Osteoblast (primary cell): ENCODE results near the gene NDUFS3. TPM values are rescaled to one million over a fixed set of nuclear protein-coding genes. Genes with fewer than 3 reads are reported as not detected.
"Not testable (repeated sequence)": the region's sequence is repeated elsewhere in the genome, so short reads cannot be mapped to it uniquely, and the experiment has no call there.

ENCODE experiments used
- DNase-seq: peaks from one replicate; pipeline ENCODE4 v3.0.0; 2011; ENCODE audit warnings: low spot score, mixed read lengths; ENCODE audit not compliant: insufficient read length; ENCODE audit errors: missing footprints
- H2AFZ ChIP-seq: 2 replicates; pipeline ENCODE4 v1.6.0; 2011; ENCODE audit warnings: mild to moderate bottlenecking, low read length
- H3K27ac ChIP-seq: 2 replicates; pipeline ENCODE4 v1.5.1; 2011; ENCODE audit warnings: mild to moderate bottlenecking, low read depth, low read length, moderate library complexity
- H3K27me3 ChIP-seq: 2 replicates; pipeline ENCODE4 v1.6.0; 2012; ENCODE audit warnings: mild to moderate bottlenecking, control low read depth, inconsistent platforms, low read length, moderate library complexity; ENCODE audit not compliant: insufficient read depth
- H3K36me3 ChIP-seq: 2 replicates; pipeline ENCODE4 v1.5.1; 2011; ENCODE audit warnings: mild to moderate bottlenecking, low read length, control low read depth, moderate library complexity; ENCODE audit not compliant: insufficient read depth
- H3K4me1 ChIP-seq: 2 replicates; pipeline ENCODE4 v1.5.1; 2011; ENCODE audit warnings: mild to moderate bottlenecking, low read length, control low read depth, moderate library complexity; ENCODE audit not compliant: insufficient read depth
- H3K4me2 ChIP-seq: 2 replicates; pipeline ENCODE4 v1.6.0; 2011; ENCODE audit warnings: mild to moderate bottlenecking, low read length; ENCODE audit not compliant: insufficient read depth
- H3K4me3 ChIP-seq: fragments of 200-600 bp; sonication (generic); 3 replicates; pipeline ENCODE4 v1.5.1; 2012; ENCODE audit warnings: mild to moderate bottlenecking, low read length, inconsistent platforms; ENCODE audit not compliant: insufficient read depth
- H3K79me2 ChIP-seq: 2 replicates; pipeline ENCODE4 v1.6.0; 2012; ENCODE audit warnings: mild to moderate bottlenecking, low read length, control low read depth, inconsistent platforms; ENCODE audit not compliant: insufficient read depth
- H3K9me3 ChIP-seq: 2 replicates; pipeline ENCODE4 v1.5.1; 2011; ENCODE audit warnings: low read depth, low read length, control low read depth
- H4K20me1 ChIP-seq: 2 replicates; pipeline ENCODE4 v1.6.0; 2012; ENCODE audit warnings: mild to moderate bottlenecking, low read length, control low read depth; ENCODE audit not compliant: insufficient read depth
- total RNA-seq: library from RNA; depleted of rRNA; stranded (reverse); fragments of >200 nt; gene quantifications from 2 replicates; pipeline ENCODE4 v1.2.3, GENCODE V29; 2012
- TF ChIP-seq, protein P1 (sequence below): IDR thresholded peaks from 2 replicates; pipeline ENCODE4 v1.5.1; 2011; ENCODE audit warnings: mild to moderate bottlenecking, low read depth, low read length, moderate library complexity; ENCODE audit errors: extremely low read depth

Gene NDUFS3
- total RNA-seq, 1 donor: 55.0 TPM

- H4K20me1 ChIP-seq: peaks cover 29% of the 10 kb centered on the region
- H3K9me3 ChIP-seq: no peaks in the 10 kb centered on the region
- peaks cover 52% of the 10 kb centered on the region for H3K79me2 ChIP-seq
- H3K4me2 ChIP-seq: peak within 1 kb of the TSS; percentile 90
- H3K4me3 ChIP-seq: peak within 1 kb of the TSS; percentile 97
- H3K4me1 ChIP-seq: peaks cover 15% of the 10 kb centered on the region
- peak within 1 kb of the TSS; percentile 88 for H3K27ac ChIP-seq
- H2AFZ ChIP-seq: peak within 1 kb of the TSS; percentile 98
- H3K36me3 ChIP-seq: peaks cover 3% of the 10 kb centered on the region
- H3K27me3 ChIP-seq: no peaks in the 10 kb centered on the region
- peak; percentile 97 for DNase-seq
- TF ChIP-seq, protein P1, sequence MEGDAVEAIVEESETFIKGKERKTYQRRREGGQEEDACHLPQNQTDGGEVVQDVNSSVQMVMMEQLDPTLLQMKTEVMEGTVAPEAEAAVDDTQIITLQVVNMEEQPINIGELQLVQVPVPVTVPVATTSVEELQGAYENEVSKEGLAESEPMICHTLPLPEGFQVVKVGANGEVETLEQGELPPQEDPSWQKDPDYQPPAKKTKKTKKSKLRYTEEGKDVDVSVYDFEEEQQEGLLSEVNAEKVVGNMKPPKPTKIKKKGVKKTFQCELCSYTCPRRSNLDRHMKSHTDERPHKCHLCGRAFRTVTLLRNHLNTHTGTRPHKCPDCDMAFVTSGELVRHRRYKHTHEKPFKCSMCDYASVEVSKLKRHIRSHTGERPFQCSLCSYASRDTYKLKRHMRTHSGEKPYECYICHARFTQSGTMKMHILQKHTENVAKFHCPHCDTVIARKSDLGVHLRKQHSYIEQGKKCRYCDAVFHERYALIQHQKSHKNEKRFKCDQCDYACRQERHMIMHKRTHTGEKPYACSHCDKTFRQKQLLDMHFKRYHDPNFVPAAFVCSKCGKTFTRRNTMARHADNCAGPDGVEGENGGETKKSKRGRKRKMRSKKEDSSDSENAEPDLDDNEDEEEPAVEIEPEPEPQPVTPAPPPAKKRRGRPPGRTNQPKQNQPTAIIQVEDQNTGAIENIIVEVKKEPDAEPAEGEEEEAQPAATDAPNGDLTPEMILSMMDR: peak; percentile 72
These were observed 26.1 kb upstream of the NDUFS3 start, which contains the start of gene CELF1 for GRCh38 chr11:47552566-47553405. Gene CELF1 (minus strand): TSS chr11:47553132. CDS start chr11:47499523, 53,609 bp downstream.

DNA sequence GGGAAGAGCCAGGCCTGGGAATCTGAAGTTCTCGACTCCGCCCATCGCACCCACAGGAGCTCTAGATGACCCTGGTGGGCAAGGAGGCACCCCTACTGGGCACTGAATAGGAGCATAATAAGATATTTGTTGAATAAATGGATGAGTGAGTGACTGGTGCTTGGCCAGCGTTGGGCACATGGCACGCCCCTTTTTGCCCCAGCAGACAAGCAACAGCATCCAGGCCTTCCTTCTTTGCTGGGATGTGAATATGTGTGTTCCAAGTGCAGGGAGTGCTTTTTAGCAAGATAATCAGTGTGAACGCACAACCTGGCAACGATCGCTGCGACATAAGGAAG, 25.5 kb upstream of the NDUFS3 start:
- H3K36me3 ChIP-seq: peaks cover 3% of the 10 kb centered on the region
- H4K20me1 ChIP-seq: peaks cover 25% of the 10 kb centered on the region
- TF ChIP-seq, protein P1: no peak
- peak overlapping the region; percentile 47 for H3K27ac ChIP-seq
- H3K27me3 ChIP-seq: no peaks in the 10 kb centered on the region
- H3K9me3 ChIP-seq: no peaks in the 10 kb centered on the region
- peak; percentile 91 for DNase-seq
- peak overlapping the region; percentile 97 for H3K4me3 ChIP-seq
- H3K4me1 ChIP-seq: peaks cover 11% of the 10 kb centered on the region
- H3K4me2 ChIP-seq: peak overlapping the region; percentile 90
- peak overlapping the region; percentile 98 for H2AFZ ChIP-seq
- peaks cover 46% of the 10 kb centered on the region for H3K79me2 ChIP-seq

- not testable (repeated sequence) for DNase-seq, H3K9me3 ChIP-seq, H3K4me3 ChIP-seq, H3K27me3 ChIP-seq, H4K20me1 ChIP-seq, H3K4me1 ChIP-seq, H2AFZ ChIP-seq, H3K36me3 ChIP-seq, H3K79me2 ChIP-seq, H3K27ac ChIP-seq, H3K4me2 ChIP-seq
These were observed 21.9 kb upstream of the NDUFS3 start for GRCh38 chr11:47557004-47557403.

GRCh38 chr11:47558695-47559094, 20.2 kb upstream of the NDUFS3 start:
- Histone ChIP-seq H3K36me3 (no peaks in the 10 kb centered on the region), H3K79me2 (no peaks in the 10 kb centered on the region), H3K27me3 (no peaks in the 10 kb centered on the region), H2AFZ (no peak overlapping the region), H3K27ac (no peak overlapping the region), H3K4me3 (no peak overlapping the region), H3K4me2 (no peak overlapping the region), H4K20me1 (no peaks in the 10 kb centered on the region), H3K9me3 (no peaks in the 10 kb centered on the region), H3K4me1 (peaks cover 4% of the 10 kb centered on the region)
- DNase-seq: no peak
- TF ChIP-seq, protein P1: no peak
